ENCODE measurements around the gene CD109. TPM values are rescaled to one million over a fixed set of nuclear protein-coding genes. Genes with fewer than 3 reads are reported as not detected.
"Not testable (repeated sequence)": the region's sequence is repeated elsewhere in the genome, so short reads cannot be mapped to it uniquely, and the experiment has no call there.

CD109 gene
- total and polyA plus RNA-seq, 2 experiments from 2014 or later: 3.0 to 8.2 TPM

DNA sequence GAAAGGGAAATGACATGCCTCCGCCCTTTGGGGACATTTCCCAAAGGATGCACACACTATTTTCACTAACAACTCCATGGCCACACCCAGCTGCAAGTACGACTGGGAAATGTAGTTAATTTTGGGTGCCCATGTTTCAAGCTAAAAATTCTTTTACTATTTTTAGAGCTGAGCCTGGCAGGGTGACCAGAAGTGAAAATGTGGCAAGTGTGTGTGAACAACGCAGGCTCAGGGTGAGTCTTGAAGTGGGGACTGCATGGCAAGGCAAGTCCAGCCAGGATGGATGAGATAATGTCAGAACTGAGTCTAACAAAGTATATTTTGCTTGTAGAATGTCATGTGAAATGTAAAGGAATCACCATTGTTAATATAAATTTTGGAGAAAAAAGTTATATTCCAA, 17.0 kb upstream of the CD109 start:
- Histone ChIP-seq H3K4me1 (ENCODE audit: insufficient read depth) (no peaks in the 10 kb centered on the region), H2AFZ (no peak overlapping the region), H3K27ac (no peak overlapping the region), H3K4me2 (no peak overlapping the region), H3K36me3 (replicated peaks; ENCODE audit: insufficient read depth, low read depth) (no peaks in the 10 kb centered on the region), H3K9me2 (replicated peaks; ENCODE audit: insufficient read depth) (no peaks in the 10 kb centered on the region), H3K4me3 (no peak overlapping the region), H3K79me2 (no peaks in the 10 kb centered on the region), H4K20me1 (ENCODE audit: insufficient read depth, poor library complexity, severe bottlenecking) (no peaks in the 10 kb centered on the region), H3K9me3 (ENCODE audit: low read depth) (no peaks in the 10 kb centered on the region), H3K27me3 (no peaks in the 10 kb centered on the region)
- 92% methylated on average over 3 of the region's 3 CpGs for WGBS (ENCODE audit: low lambda C conversion rate, missing lambda C conversion rate)
- TF ChIP-seq CTCF (IDR thresholded peaks at IDR 0.05; ENCODE audit: poor library complexity): no peak
- DNase-seq (ENCODE audit: low spot score): no peak

DNA sequence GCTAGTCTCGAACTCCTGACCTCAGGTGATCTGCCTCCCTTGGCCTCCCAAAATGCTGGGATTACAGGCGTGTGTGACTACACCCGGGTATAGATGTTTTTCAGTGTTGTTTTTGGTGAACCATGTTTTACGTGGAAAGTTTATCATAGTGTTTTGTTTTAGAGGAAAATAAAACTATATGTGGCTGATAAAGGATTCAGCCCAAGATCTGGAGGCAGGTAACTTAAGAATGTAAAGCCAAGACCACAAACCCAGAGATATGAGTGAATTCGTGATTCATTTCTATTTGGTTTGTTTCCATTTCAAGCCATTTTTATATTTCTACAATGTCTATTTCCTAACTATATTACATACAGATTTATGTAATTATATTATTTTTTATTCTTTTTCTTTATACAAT, 16.2 kb upstream of the CD109 start:
- H3K9me3 ChIP-seq (ENCODE audit: low read depth); H2AFZ ChIP-seq; H3K79me2 ChIP-seq; H3K4me2 ChIP-seq; H3K9me2 ChIP-seq (replicated peaks; ENCODE audit: insufficient read depth); H3K36me3 ChIP-seq (replicated peaks; ENCODE audit: insufficient read depth, low read depth); H3K4me3 ChIP-seq; H4K20me1 ChIP-seq (ENCODE audit: insufficient read depth, poor library complexity, severe bottlenecking); H3K27me3 ChIP-seq; H3K4me1 ChIP-seq (ENCODE audit: insufficient read depth); H3K27ac ChIP-seq; DNase-seq (ENCODE audit: low spot score): not testable (repeated sequence)
- 91% methylated on average over 5 of the region's 5 CpGs for WGBS (ENCODE audit: low lambda C conversion rate, missing lambda C conversion rate)

DNA sequence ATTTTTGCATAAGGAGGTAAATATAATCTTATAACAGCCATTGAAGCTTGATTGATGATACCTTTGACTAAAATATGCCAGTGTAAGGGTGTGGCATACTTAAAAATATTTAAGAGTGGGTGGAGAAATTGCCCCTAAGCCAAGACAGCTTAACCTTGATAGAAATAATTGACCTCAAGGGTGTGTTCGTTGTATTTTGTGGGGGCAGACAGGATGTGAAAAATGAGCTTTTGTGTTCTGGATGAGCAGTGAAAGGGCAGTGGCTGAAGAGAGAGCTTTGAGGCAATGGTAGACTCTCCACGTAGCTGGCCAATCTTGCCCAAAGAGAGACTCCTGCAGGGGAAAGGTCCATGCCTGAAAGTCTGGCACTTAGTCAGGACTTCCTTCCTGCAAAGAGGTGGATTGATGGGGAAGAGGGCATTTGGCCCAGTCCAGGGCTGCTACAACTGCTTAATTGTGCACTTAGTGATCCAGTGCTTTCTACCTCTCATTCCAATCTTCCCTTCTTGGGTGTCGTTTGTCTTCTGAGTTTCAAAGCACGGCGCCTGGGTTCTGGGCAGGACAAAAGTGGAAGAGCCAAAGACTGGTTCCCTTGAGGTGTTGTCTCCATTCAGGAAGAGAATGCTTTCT, 15.6 kb upstream of the CD109 start:
- H3K79me2 ChIP-seq: no peaks in the 10 kb centered on the region
- no peaks in the 10 kb centered on the region for H3K9me2 ChIP-seq (replicated peaks; ENCODE audit: insufficient read depth)
- TF ChIP-seq EZH2 (IDR thresholded peaks at IDR 0.05; ENCODE audit: borderline replicate concordance) (no peak), CTCF (IDR thresholded peaks at IDR 0.05; ENCODE audit: poor library complexity) (no peak), EZH2phosphoT487 (IDR thresholded peaks at IDR 0.05; ENCODE audit: low read depth, severe bottlenecking, unreplicated experiment) (no peak)
- no peak overlapping the region for H2AFZ ChIP-seq
- H3K9me3 ChIP-seq (ENCODE audit: low read depth): no peaks in the 10 kb centered on the region
- no peak overlapping the region for H3K27ac ChIP-seq
- no peaks in the 10 kb centered on the region for H3K36me3 ChIP-seq (replicated peaks; ENCODE audit: insufficient read depth, low read depth)
- no peak overlapping the region for H3K4me3 ChIP-seq
- no peaks in the 10 kb centered on the region for H4K20me1 ChIP-seq (ENCODE audit: insufficient read depth, poor library complexity, severe bottlenecking)
- H3K4me1 ChIP-seq (ENCODE audit: insufficient read depth): no peaks in the 10 kb centered on the region
- 74% methylated on average over 5 of the region's 5 CpGs for WGBS (ENCODE audit: low lambda C conversion rate, missing lambda C conversion rate)
- H3K4me2 ChIP-seq: no peak overlapping the region
- no peak for DNase-seq (ENCODE audit: low spot score)
- H3K27me3 ChIP-seq: no peaks in the 10 kb centered on the region

DNA sequence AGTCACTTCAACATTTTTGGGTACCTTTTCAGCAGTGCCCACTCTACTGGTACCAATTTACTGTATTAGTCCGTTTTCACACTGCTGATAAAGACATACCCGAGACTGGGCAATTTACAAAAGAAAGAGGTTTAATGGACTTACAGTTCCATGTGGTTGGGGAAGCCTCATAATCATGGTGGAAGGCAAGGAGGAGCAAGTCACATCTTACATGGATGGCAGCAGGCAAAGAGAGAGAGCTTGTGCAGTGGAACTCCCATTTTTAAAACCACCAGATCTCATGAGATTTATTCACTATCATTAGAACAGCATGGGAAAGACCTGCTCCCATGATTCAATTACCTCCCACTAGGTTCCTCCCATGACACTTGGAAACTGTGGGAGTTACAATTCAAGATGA, 12.4 kb upstream of the CD109 start:
- not testable (repeated sequence) for H3K4me2 ChIP-seq; H4K20me1 ChIP-seq (ENCODE audit: insufficient read depth, poor library complexity, severe bottlenecking); H3K9me2 ChIP-seq (replicated peaks; ENCODE audit: insufficient read depth); H3K27me3 ChIP-seq; DNase-seq (ENCODE audit: low spot score); H3K27ac ChIP-seq; H3K4me3 ChIP-seq; H3K4me1 ChIP-seq (ENCODE audit: insufficient read depth); H3K36me3 ChIP-seq (replicated peaks; ENCODE audit: insufficient read depth, low read depth); H3K79me2 ChIP-seq; H3K9me3 ChIP-seq (ENCODE audit: low read depth); H2AFZ ChIP-seq
- 73% methylated on average over 2 of the region's 2 CpGs for WGBS (ENCODE audit: low lambda C conversion rate, missing lambda C conversion rate)

DNA sequence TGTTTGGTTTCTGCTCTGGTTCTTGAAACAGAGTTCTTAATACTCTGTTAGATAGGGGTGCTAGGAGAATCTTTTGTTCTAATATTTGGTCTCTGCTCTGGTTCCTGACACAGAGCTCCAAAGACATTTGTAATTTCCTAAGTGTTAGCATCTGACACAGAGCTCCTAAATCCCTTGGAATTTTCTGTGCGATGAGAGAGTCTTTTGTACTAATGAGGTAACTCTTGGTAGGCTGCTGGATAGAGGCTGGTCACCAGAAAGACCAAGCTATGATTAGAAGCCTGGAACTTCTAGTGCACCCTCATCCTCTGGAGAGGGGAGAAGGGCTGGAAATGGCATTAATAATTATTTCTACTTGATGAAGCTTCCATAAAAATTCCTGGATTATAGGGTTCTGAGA, 7.7 kb upstream of the CD109 start:
- no peak overlapping the region for H3K4me2 ChIP-seq
- no peaks in the 10 kb centered on the region for H4K20me1 ChIP-seq (ENCODE audit: insufficient read depth, poor library complexity, severe bottlenecking)
- no peaks in the 10 kb centered on the region for H3K4me1 ChIP-seq (ENCODE audit: insufficient read depth)
- H3K79me2 ChIP-seq: no peaks in the 10 kb centered on the region
- DNase-seq (ENCODE audit: low spot score): no peak
- TF ChIP-seq EZH2 (IDR thresholded peaks at IDR 0.05; ENCODE audit: borderline replicate concordance): no peak
- no peaks in the 10 kb centered on the region for H3K9me2 ChIP-seq (replicated peaks; ENCODE audit: insufficient read depth)
- H3K4me3 ChIP-seq: no peak overlapping the region
- no peaks in the 10 kb centered on the region for H3K36me3 ChIP-seq (replicated peaks; ENCODE audit: insufficient read depth, low read depth)
- no peaks in the 10 kb centered on the region for H3K9me3 ChIP-seq (ENCODE audit: low read depth)
- H3K27ac ChIP-seq: no peak overlapping the region
- H2AFZ ChIP-seq: no peak overlapping the region
- WGBS (ENCODE audit: low lambda C conversion rate, missing lambda C conversion rate): 39% methylated on average over 1 of the region's 1 CpG
- H3K27me3 ChIP-seq: no peaks in the 10 kb centered on the region

Data from hepatocyte (in vitro differentiated cells).